CD14-positive monocyte (primary cell): ENCODE measurements around the gene AQP6. TPM values are rescaled to one million over a fixed set of nuclear protein-coding genes. Genes with fewer than 3 reads are reported as not detected.

ENCODE experiments used
- DNase-seq, 3 donors: peaks; one replicate each; pipeline ENCODE4 v3.0.0-alpha.2; 2011 to 2022
- H2AFZ ChIP-seq: 2 replicates; pipeline ENCODE4 v1.6.0; 2012; ENCODE audit warnings: mild to moderate bottlenecking, low read depth, low read length, inconsistent platforms; ENCODE audit not compliant: insufficient read depth, poor library complexity, severe bottlenecking
- H3K27ac ChIP-seq, 2 donors: 1 replicate in 1 of 2; 2 replicates in 1 of 2; pipeline ENCODE4 v1.5.1; 2012 to 2013; ENCODE audit warnings: low read length in 2 of 2, control low read depth in 1 of 2, inconsistent platforms in 1 of 2, low read depth in 1 of 2, mild to moderate bottlenecking in 1 of 2
- H3K27me3 ChIP-seq, 2 donors: one replicate each; pipeline versions ENCODE4 v1.6.0 to v1.6.1; 2011 to 2013; ENCODE audit warnings: low read length in 2 of 2; ENCODE audit not compliant: control insufficient read depth in 2 of 2, insufficient read depth in 2 of 2
- H3K36me3 ChIP-seq, 2 donors: replicated peaks in 1 of 2; 1 replicate in 1 of 2; 2 replicates in 1 of 2; pipeline versions ENCODE4 v1.5.1 to v1.6.1; 2012 to 2013; ENCODE audit warnings: low read length in 2 of 2, control low read depth in 1 of 2, inconsistent platforms in 1 of 2, mild to moderate bottlenecking in 1 of 2; ENCODE audit not compliant: insufficient read depth in 2 of 2, control insufficient read depth in 1 of 2
- H3K4me1 ChIP-seq, 2 donors: 1 replicate in 1 of 2; 2 replicates in 1 of 2; pipeline versions ENCODE4 v1.5.1 to v1.6.1; 2012 to 2013; ENCODE audit warnings: low read length in 2 of 2, control low read depth in 1 of 2, inconsistent platforms in 1 of 2, mild to moderate bottlenecking in 1 of 2, moderate library complexity in 1 of 2; ENCODE audit not compliant: insufficient read depth in 2 of 2, control insufficient read depth in 1 of 2
- H3K4me2 ChIP-seq: replicated peaks from 2 replicates; pipeline ENCODE3; 2012; ENCODE audit warnings: low read length, moderate library complexity, mild to moderate bottlenecking; ENCODE audit not compliant: poor library complexity, severe bottlenecking; ENCODE audit errors: extremely low read depth
- H3K4me3 ChIP-seq, 3 experiments: fragments of 200-600 bp in 1 of 3; sonication (generic) in 1 of 3; replicated peaks in 1 of 3; 1 replicate in 2 of 3; 2 replicates in 1 of 3; pipeline ENCODE4 v1.5.1; 2011 to 2013; ENCODE audit warnings: low read length in 3 of 3, mild to moderate bottlenecking in 3 of 3, control low read depth in 2 of 3, low read depth in 2 of 3, inconsistent platforms in 1 of 3, moderate library complexity in 1 of 3
- H3K79me2 ChIP-seq: 2 replicates; pipeline ENCODE4 v1.6.0; 2012; ENCODE audit warnings: mild to moderate bottlenecking, control low read depth, inconsistent platforms, low read length, moderate library complexity; ENCODE audit not compliant: insufficient read depth
- H3K9ac ChIP-seq: 2 replicates; pipeline ENCODE4 v1.6.0; 2017; ENCODE audit warnings: low read length, mild to moderate bottlenecking; ENCODE audit not compliant: insufficient read depth, poor library complexity, severe bottlenecking
- H3K9me3 ChIP-seq, 2 donors: replicated peaks in 1 of 2; 1 replicate in 1 of 2; 2 replicates in 1 of 2; pipeline versions ENCODE4 v1.5.1 to v1.6.1; 2012 to 2013; ENCODE audit warnings: low read length in 2 of 2, control low read depth in 1 of 2; ENCODE audit not compliant: control insufficient read depth in 1 of 2, insufficient read depth in 1 of 2
- H4K20me1 ChIP-seq: 2 replicates; pipeline ENCODE4 v1.6.0; 2012; ENCODE audit warnings: mild to moderate bottlenecking, low read length, control low read depth, moderate library complexity; ENCODE audit not compliant: insufficient read depth
- H3K27ac Mint-ChIP-seq, 7 donors: one replicate each; pipeline ENCODE4 v1.8.0; 2020; ENCODE audit warnings: mild to moderate bottlenecking in 7 of 7, mixed read lengths in 7 of 7, moderate library complexity in 6 of 7, inconsistent platforms in 2 of 7
- H3K27me3 Mint-ChIP-seq, 3 donors: one replicate each; pipeline ENCODE4 v1.8.0; 2021 to 2022; ENCODE audit warnings: low read depth in 3 of 3, mild to moderate bottlenecking in 3 of 3, mixed read lengths in 3 of 3, moderate library complexity in 3 of 3, inconsistent platforms in 1 of 3
- H3K36me3 Mint-ChIP-seq, 2 donors: one replicate each; pipeline ENCODE4 v1.8.0; 2020; ENCODE audit warnings: mixed read lengths in 2 of 2, inconsistent platforms in 1 of 2, mild to moderate bottlenecking in 1 of 2
- H3K4me1 Mint-ChIP-seq: one replicate; pipeline ENCODE4 v1.8.0; 2020; ENCODE audit warnings: mild to moderate bottlenecking, mixed read lengths
- H3K4me3 Mint-ChIP-seq, 2 donors: one replicate each; pipeline ENCODE4 v1.8.0; 2020; ENCODE audit warnings: mild to moderate bottlenecking in 2 of 2, mixed read lengths in 2 of 2, moderate library complexity in 1 of 2
- H3K9me3 Mint-ChIP-seq, 7 donors: one replicate each; pipeline ENCODE4 v1.8.0; 2020 to 2022; ENCODE audit warnings: mixed read lengths in 7 of 7, mild to moderate bottlenecking in 6 of 7, moderate library complexity in 6 of 7, inconsistent platforms in 2 of 7
- WGBS: methylation state at CpG from one replicate; pipeline ENCODE4 v1.1.5; 2013; ENCODE audit warnings: missing lambda C conversion rate; ENCODE audit not compliant: insufficient coverage; 5-methylcytosine and 5-hydroxymethylcytosine counted together
- intact Hi-C, 2 donors: fragments of 100-400 bp; cut with micrococcal nuclease; formaldehyde crosslinking; loops; one replicate each; pipeline versions ENCODE4 v1.15.0 to v1.15.1; 2023
- polyA plus RNA-seq, 3 donors: library from polyadenylated mRNA; depleted of rRNA in 1 of 3; unstranded in 2 of 3; stranded (reverse) in 1 of 3; fragments of 300-500 nt in 2 of 3; fragments of >200 nt in 1 of 3; fragmentation: Illumina TruSeq in 2 of 3; gene quantifications; 1 replicate in 2 of 3; 2 replicates in 1 of 3; pipeline ENCODE4 v1.2.3, GENCODE V29; 2012 to 2021
- TF ChIP-seq, protein P1 (sequence below): fragments of 200-600 bp; IDR thresholded peaks from one replicate; pipeline ENCODE4 v1.8.0; 2022; ENCODE audit warnings: antibody characterized with exemption, mild to moderate bottlenecking

Gene AQP6
- polyA plus RNA-seq, 3 donors = 0.04 TPM; not detected in 2

DNA sequence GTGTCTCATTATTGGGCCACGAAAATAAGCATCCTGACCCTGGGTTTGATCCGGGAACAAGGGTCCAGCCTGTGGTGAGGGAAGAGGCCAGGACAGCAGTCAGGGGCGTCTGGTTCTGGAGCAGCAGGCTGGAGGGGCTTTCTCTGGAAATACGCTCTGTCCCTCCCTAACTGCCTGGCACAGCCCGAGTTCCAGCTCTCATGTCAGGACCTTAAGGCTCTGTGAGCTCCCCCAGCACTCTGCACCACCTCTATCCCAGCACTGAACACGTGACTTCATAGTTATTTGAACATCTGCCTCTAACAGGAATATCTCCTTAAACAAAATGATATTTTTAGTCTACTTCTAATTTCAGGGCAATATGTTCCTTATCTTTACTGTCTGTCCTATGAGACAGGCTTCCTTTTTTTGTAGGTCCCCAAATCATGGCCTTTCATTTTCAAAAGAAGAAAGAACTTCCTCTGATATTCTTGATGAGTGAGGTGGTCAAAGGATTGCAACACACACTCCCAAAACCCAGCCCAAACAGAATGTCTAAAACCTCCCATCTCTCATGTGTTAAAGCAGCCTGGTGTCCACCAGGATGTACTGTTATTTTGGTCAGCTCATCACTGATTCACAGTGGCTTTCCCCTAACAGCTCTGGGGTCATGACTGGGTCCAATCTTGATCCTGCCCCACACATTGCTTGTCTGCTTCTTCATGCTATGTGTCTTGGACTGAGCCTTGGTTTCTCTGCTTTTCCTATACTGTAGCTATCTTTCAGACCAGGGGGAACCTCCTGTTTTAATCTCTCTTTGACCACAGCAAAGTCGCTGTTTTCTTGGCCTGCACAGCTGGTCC lies 9.7 kb downstream of the AQP6 start:
- H2AFZ ChIP-seq = no peak overlapping the region
- peaks cover 3 to 7% of the 10 kb centered on the region in 2 donors for H3K36me3 Mint-ChIP-seq
- peak overlapping the region in 1 of 2 donors; percentile 49 for H3K4me3 Mint-ChIP-seq
- peak overlapping the region; percentile 24 for H3K4me2 ChIP-seq
- H3K9me3 Mint-ChIP-seq = peaks cover 0 to 4% (median 0%) of the 10 kb centered on the region in 7 donors
- H3K4me1 ChIP-seq = peaks cover 64 to 79% of the 10 kb centered on the region in 2 donors
- H3K4me1 Mint-ChIP-seq = peaks cover 83% of the 10 kb centered on the region
- H3K27ac ChIP-seq = peak overlapping the region; percentile 76 to 84
- intact Hi-C loops = loop anchor here in 1 of 2 donors (5.0 kb wide), 1 partner anchor 55 kb away; no protein-coding TSS in a partner anchor
- H3K27ac Mint-ChIP-seq = peak overlapping the region; percentile 82 to 93 (median 90)
- H3K4me3 ChIP-seq = peak overlapping the region in 1 of 3 experiments; percentile 42
- WGBS = 20% methylated on average over 2 of the region's 7 CpGs
- no peaks in the 10 kb centered on the region for H3K79me2 ChIP-seq
- no peaks in the 10 kb centered on the region for H3K36me3 ChIP-seq
- no peak overlapping the region for H3K9ac ChIP-seq
- no peaks in the 10 kb centered on the region for H3K27me3 ChIP-seq
- H4K20me1 ChIP-seq = no peaks in the 10 kb centered on the region
- peak; percentile 68 to 86 (median 78) for DNase-seq
- peaks cover 0 to 3% (median 1%) of the 10 kb centered on the region in 3 donors for H3K27me3 Mint-ChIP-seq
- TF ChIP-seq, protein P1, sequence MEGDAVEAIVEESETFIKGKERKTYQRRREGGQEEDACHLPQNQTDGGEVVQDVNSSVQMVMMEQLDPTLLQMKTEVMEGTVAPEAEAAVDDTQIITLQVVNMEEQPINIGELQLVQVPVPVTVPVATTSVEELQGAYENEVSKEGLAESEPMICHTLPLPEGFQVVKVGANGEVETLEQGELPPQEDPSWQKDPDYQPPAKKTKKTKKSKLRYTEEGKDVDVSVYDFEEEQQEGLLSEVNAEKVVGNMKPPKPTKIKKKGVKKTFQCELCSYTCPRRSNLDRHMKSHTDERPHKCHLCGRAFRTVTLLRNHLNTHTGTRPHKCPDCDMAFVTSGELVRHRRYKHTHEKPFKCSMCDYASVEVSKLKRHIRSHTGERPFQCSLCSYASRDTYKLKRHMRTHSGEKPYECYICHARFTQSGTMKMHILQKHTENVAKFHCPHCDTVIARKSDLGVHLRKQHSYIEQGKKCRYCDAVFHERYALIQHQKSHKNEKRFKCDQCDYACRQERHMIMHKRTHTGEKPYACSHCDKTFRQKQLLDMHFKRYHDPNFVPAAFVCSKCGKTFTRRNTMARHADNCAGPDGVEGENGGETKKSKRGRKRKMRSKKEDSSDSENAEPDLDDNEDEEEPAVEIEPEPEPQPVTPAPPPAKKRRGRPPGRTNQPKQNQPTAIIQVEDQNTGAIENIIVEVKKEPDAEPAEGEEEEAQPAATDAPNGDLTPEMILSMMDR = no peak
- no peaks in the 10 kb centered on the region for H3K9me3 ChIP-seq

DNA sequence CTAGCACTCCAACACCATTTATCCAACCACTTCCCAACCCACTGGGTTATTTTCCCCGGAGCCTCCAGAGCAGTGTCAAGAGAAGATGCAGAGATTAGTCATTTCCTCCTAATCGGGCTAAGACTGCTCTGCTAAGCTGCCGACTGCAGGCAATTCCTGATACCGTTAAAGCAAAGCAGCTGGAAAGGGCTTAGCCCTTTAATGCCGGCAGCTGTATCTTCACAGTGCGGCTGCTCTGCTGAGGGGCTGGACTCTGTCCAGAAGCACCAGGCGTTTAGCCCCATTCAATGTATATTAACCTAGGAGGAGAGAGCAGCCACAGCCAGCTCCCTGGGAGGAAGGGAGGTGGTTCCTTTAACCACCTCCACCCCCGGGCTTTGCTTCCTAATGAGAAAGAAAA lies 11.1 kb downstream of the AQP6 start:
- peaks cover 2% of the 10 kb centered on the region for H3K79me2 ChIP-seq
- H3K4me1 Mint-ChIP-seq = peaks cover 92% of the 10 kb centered on the region
- H2AFZ ChIP-seq = peak overlapping the region; percentile 84
- 0% methylated on average over 5 of the region's 8 CpGs for WGBS
- peaks cover 0 to 4% (median 0%) of the 10 kb centered on the region in 7 donors for H3K9me3 Mint-ChIP-seq
- TF ChIP-seq, protein P1 = no peak
- H3K27ac Mint-ChIP-seq = peak overlapping the region; percentile 75 to 89 (median 86)
- peak overlapping the region in 1 of 3 experiments; percentile 65 for H3K4me3 ChIP-seq
- H3K27me3 Mint-ChIP-seq = peaks cover 0 to 3% (median 1%) of the 10 kb centered on the region in 3 donors
- H3K4me2 ChIP-seq = peak overlapping the region; percentile 77
- H3K27me3 ChIP-seq = no peaks in the 10 kb centered on the region
- peak; percentile 30 to 73 (median 73) for DNase-seq
- H3K9ac ChIP-seq = no peak overlapping the region
- peaks cover 7% of the 10 kb centered on the region in 2 donors for H3K36me3 Mint-ChIP-seq
- intact Hi-C loops = loop anchor here in 1 of 2 donors (5.0 kb wide), 1 partner anchor 53 kb away; no protein-coding TSS in a partner anchor
- H3K4me1 ChIP-seq = peaks cover 79 to 93% of the 10 kb centered on the region in 2 donors
- H3K27ac ChIP-seq = peak overlapping the region; percentile 50 to 76
- peak overlapping the region; percentile 41 to 77 for H3K4me3 Mint-ChIP-seq
- H3K36me3 ChIP-seq = no peaks in the 10 kb centered on the region
- H3K9me3 ChIP-seq = no peaks in the 10 kb centered on the region
- no peaks in the 10 kb centered on the region for H4K20me1 ChIP-seq
